Liver (tissue), 3 donors: Measurements from ENCODE around the gene ARMCX2.

Experiments
- ATF3 ChIP-seq: IDR thresholded peaks from 2 replicates; pipeline ENCODE4 v1.6.1; 2016; ENCODE audit warnings: antibody characterized with exemption
- GABPA ChIP-seq, 2 donors: IDR thresholded peaks in 1 of 2; conservative IDR thresholded peaks in 1 of 2; 2 replicates each; pipeline ENCODE4 v1.6.1; 2016; ENCODE audit warnings: antibody characterized with exemption in 2 of 2, mild to moderate bottlenecking in 1 of 2, moderate library complexity in 1 of 2
- JUND ChIP-seq, 2 donors: IDR thresholded peaks; 2 replicates each; pipeline ENCODE4 v1.6.1; 2016; ENCODE audit warnings: antibody characterized with exemption in 2 of 2
- MAX ChIP-seq: IDR thresholded peaks from 2 replicates; pipeline ENCODE4 v1.6.1; 2016; ENCODE audit warnings: antibody characterized with exemption
- RAD21 ChIP-seq, 2 donors: IDR thresholded peaks; 2 replicates each; pipeline ENCODE4 v1.6.1; 2016; ENCODE audit warnings: antibody characterized with exemption in 2 of 2, mild to moderate bottlenecking in 2 of 2
- REST ChIP-seq: IDR thresholded peaks from 2 replicates; pipeline ENCODE4 v1.6.1; 2016; ENCODE audit warnings: antibody characterized with exemption, mild to moderate bottlenecking
- SP1 ChIP-seq: IDR thresholded peaks from 2 replicates; pipeline ENCODE4 v1.6.1; 2018; ENCODE audit warnings: antibody characterized with exemption, mild to moderate bottlenecking
- TAF1 ChIP-seq: conservative IDR thresholded peaks from 2 replicates; pipeline ENCODE4 v1.6.1; 2016; ENCODE audit warnings: antibody characterized with exemption, mild to moderate bottlenecking
- TF ChIP-seq, protein P1 (sequence below): fragments of 150-350 bp; IDR thresholded peaks from 2 replicates; pipeline ENCODE4 v1.5.1; 2017; ENCODE audit warnings: improper control_type of control experiment, low read depth, low read length; ENCODE audit not compliant: missing input control
- donor health status: healthy.
- donor health status: healthy.

- TF ChIP-seq, protein P1, sequence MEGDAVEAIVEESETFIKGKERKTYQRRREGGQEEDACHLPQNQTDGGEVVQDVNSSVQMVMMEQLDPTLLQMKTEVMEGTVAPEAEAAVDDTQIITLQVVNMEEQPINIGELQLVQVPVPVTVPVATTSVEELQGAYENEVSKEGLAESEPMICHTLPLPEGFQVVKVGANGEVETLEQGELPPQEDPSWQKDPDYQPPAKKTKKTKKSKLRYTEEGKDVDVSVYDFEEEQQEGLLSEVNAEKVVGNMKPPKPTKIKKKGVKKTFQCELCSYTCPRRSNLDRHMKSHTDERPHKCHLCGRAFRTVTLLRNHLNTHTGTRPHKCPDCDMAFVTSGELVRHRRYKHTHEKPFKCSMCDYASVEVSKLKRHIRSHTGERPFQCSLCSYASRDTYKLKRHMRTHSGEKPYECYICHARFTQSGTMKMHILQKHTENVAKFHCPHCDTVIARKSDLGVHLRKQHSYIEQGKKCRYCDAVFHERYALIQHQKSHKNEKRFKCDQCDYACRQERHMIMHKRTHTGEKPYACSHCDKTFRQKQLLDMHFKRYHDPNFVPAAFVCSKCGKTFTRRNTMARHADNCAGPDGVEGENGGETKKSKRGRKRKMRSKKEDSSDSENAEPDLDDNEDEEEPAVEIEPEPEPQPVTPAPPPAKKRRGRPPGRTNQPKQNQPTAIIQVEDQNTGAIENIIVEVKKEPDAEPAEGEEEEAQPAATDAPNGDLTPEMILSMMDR = no peak
- TF ChIP-seq SP1 (no peak), MAX (no peak), JUND (IDR thresholded peaks at IDR 0.05) (no peak), RAD21 (IDR thresholded peaks at IDR 0.05) (no peak), GABPA (IDR thresholded peaks at IDR 0.05 in 1 of 2, conservative IDR thresholded peaks at IDR 0.05 in 1 of 2) (no peak), REST (no peak), TAF1 (no peak), ATF3 (no peak)
Observed at GRCh38 chrX:101708163-101708562, 48.5 kb upstream of the ARMCX2 start.
